Right lobe of liver (tissue), 6 donors: ENCODE measurements around the gene HTR2B. TPM values are rescaled to one million over a fixed set of nuclear protein-coding genes. Genes with fewer than 3 reads are reported as not detected.

Experiments
- ATAC-seq, 4 donors: fragments of 200-7000 bp; cut with Tn5 transposase; one replicate each; pipeline ENCODE4 v1.9.1; 2020; ENCODE audit warnings: mild to moderate bottlenecking in 4 of 4, moderate library complexity in 4 of 4
- DNase-seq, 3 donors: peaks; one replicate each; pipeline ENCODE4 v3.0.0-alpha.2; 2020
- H3K27ac ChIP-seq, 3 donors: fragments of 200-600 bp; one replicate each; pipeline ENCODE4 v1.8.0; 2022
- H3K27me3 ChIP-seq, 2 donors: fragments of 200-600 bp; one replicate each; pipeline ENCODE4 v1.8.0; 2022
- H3K36me3 ChIP-seq, 4 donors: fragments of 200-600 bp; sonication (generic) in 1 of 4; one replicate each; pipeline versions ENCODE4 v1.5.1 to v1.8.0; 2017 to 2022; ENCODE audit warnings: control low read depth in 1 of 4
- H3K4me1 ChIP-seq, 4 donors: fragments of 200-600 bp; sonication (generic) in 1 of 4; one replicate each; pipeline versions ENCODE4 v1.5.1 to v1.8.0; 2017 to 2022; ENCODE audit warnings: control low read depth in 1 of 4
- H3K4me3 ChIP-seq, 3 donors: fragments of 200-600 bp; one replicate each; pipeline ENCODE4 v1.8.0; 2022
- H3K9me3 ChIP-seq, 4 donors: fragments of 200-600 bp; sonication (generic) in 1 of 4; one replicate each; pipeline versions ENCODE4 v1.5.1 to v1.8.0; 2017 to 2022; ENCODE audit warnings: control low read depth in 1 of 4
- CTCF ChIP-seq, 4 donors: fragments of 200-600 bp in 3 of 4; fragments of 450-650 bp in 1 of 4; IDR thresholded peaks; one replicate each; pipeline versions ENCODE4 v1.5.1 to v1.8.0; 2016 to 2022; ENCODE audit warnings: antibody characterized with exemption in 4 of 4, mild to moderate bottlenecking in 2 of 4
- POLR2A ChIP-seq: fragments of 450-650 bp; IDR thresholded peaks from one replicate; pipeline ENCODE4 v1.6.1; 2017; ENCODE audit warnings: antibody characterized with exemption, mild to moderate bottlenecking
- WGBS: methylation state at CpG from one replicate; pipeline ENCODE4 v1.1.6; 2018; ENCODE audit warnings: low coverage, low lambda C conversion rate; ENCODE audit not compliant: insufficient coverage; ENCODE audit errors: missing lambda C conversion rate; 5-methylcytosine and 5-hydroxymethylcytosine counted together
- intact Hi-C, 2 donors: fragments of 100-400 bp; cut with DNase I; formaldehyde crosslinking; loops; one replicate each; pipeline versions ENCODE4 v1.11.2 to v1.14.1; 2022
- long read RNA-seq: library from polyadenylated mRNA; unstranded; transcript quantifications from one replicate; pipeline ENCODE4 v2.0.0, GENCODE V29; 2019
- total RNA-seq, 6 experiments: library from RNA; depleted of rRNA in 2 of 6; stranded (reverse); fragments of >200 nt in 2 of 6; fragmentation: NEBNext Ultra II Directional in 3 of 6; extraction: Animal tissue kit (Norgen Biotek cat#: 25700) in 3 of 6; gene quantifications; one replicate each; pipeline versions ENCODE4 v1.1.0 to v1.2.4, GENCODE V29; 2016 to 2023
- donor health status: DM: no; HTN: yes; CAD: no.
- donor health status: DM: no; HTN: no; CAD: no.
- donor health status: DM: no; HTN: no; CAD: no.
- donor health status: DM: no; HTN: yes; CAD: no.
- donor health status: DM: no; HTN: yes; CAD: no.

The HTR2B gene
- under 1 TPM; 0.09 to 0.99 (median 0.45) TPM for total RNA-seq
- long read RNA-seq, partial matches to known transcripts = 0 of 1 reads
- long read RNA-seq, other reads (novel, unspliced or antisense) = 1 of 1 reads

GRCh38 chr2:231124838-231125568, at the start of gene HTR2B:
TSS of gene HTR2B (minus strand) at chr2:231125042. CDS start at chr2:231123764, 1,278 bp downstream.
- Histone ChIP-seq H3K27ac (peak within 1 kb of the TSS; percentile 10 to 33 (median 25)), H3K4me3 (peak within 1 kb of the TSS in 1 of 3 donors; percentile 9), H3K27me3 (no peaks in the 10 kb centered on the region), H3K4me1 (peaks cover 0 to 49% (median 8%) of the 10 kb centered on the region in 4 donors), H3K9me3 (no peaks in the 10 kb centered on the region), H3K36me3 (no peaks in the 10 kb centered on the region)
- intact Hi-C loops = no loop called here
- 31% methylated on average over 5 of the region's 5 CpGs for WGBS
- ATAC-seq = peak; percentile 46 to 74 (median 54)
- DNase-seq = no peak
- TF ChIP-seq POLR2A = no peak
- no peak for TF ChIP-seq CTCF (IDR thresholded peaks at IDR 0.05)

- H3K27ac ChIP-seq = no peak overlapping the region
- no peak for DNase-seq
- intact Hi-C loops = no loop called here
- TF ChIP-seq POLR2A = no peak
- no peak for TF ChIP-seq CTCF (IDR thresholded peaks at IDR 0.05)
- no peaks in the 10 kb centered on the region for H3K9me3 ChIP-seq
- no peaks in the 10 kb centered on the region for H3K27me3 ChIP-seq
- peaks cover 0 to under 1% (median 0%) of the 10 kb centered on the region in 4 donors for H3K4me1 ChIP-seq
- 37% methylated on average over 2 of the region's 2 CpGs for WGBS
- no peak overlapping the region for H3K4me3 ChIP-seq
- H3K36me3 ChIP-seq = peaks cover 0 to 29% (median 2%) of the 10 kb centered on the region in 4 donors
- peak; percentile 40 to 71 (median 52) for ATAC-seq
These were observed 49.4 kb upstream of the HTR2B start for GRCh38 chr2:231174211-231174651.

GRCh38 chr2:231172025-231172424, 47.2 kb upstream of the HTR2B start:
- no peak overlapping the region for H3K27ac ChIP-seq
- H3K4me1 ChIP-seq = peaks cover 0 to 7% (median 0%) of the 10 kb centered on the region in 4 donors
- intact Hi-C loops = no loop called here
- H3K36me3 ChIP-seq = peaks cover 0 to 38% (median 4%) of the 10 kb centered on the region in 4 donors
- H3K4me3 ChIP-seq = no peak overlapping the region
- no peaks in the 10 kb centered on the region for H3K9me3 ChIP-seq
- no peaks in the 10 kb centered on the region for H3K27me3 ChIP-seq
- ATAC-seq (no peak), DNase-seq (no peak)
- 91% methylated on average over 3 of the region's 3 CpGs for WGBS
- no peak for TF ChIP-seq CTCF (IDR thresholded peaks at IDR 0.05)
- TF ChIP-seq POLR2A = no peak

GRCh38 chr2:231170055-231170454, 45.2 kb upstream of the HTR2B start:
- Histone ChIP-seq H3K36me3 (peaks cover 0 to 57% (median 5%) of the 10 kb centered on the region in 4 donors), H3K9me3 (no peaks in the 10 kb centered on the region), H3K27ac (no peak overlapping the region), H3K4me3 (no peak overlapping the region), H3K27me3 (no peaks in the 10 kb centered on the region), H3K4me1 (peaks cover 0 to 7% (median 0%) of the 10 kb centered on the region in 4 donors)
- ATAC-seq = peak in 3 of 4 donors; percentile 18 to 38 (median 27)
- intact Hi-C loops = no loop called here
- DNase-seq = no peak
- TF ChIP-seq CTCF (IDR thresholded peaks at IDR 0.05) = no peak
- TF ChIP-seq POLR2A = no peak
- 64% methylated on average over 1 of the region's 1 CpG for WGBS
